T-helper 1 cell treated with Interleukin-12 subunit alpha and Interleukin-12 subunit beta and Interleukin-4 antibody, amounts not matched to agents 30 ng/mL and 1 ng/mL, for 36 hours (primary cell): ENCODE measurements around the gene MARCHF10. TPM values are rescaled to one million over a fixed set of nuclear protein-coding genes. Genes with fewer than 3 reads are reported as not detected.

Experiments
- intact Hi-C: fragments of 100-400 bp; cut with micrococcal nuclease; formaldehyde crosslinking; loops from one replicate; pipeline ENCODE4 v1.15.1; 2024
- total RNA-seq: library from RNA; stranded (reverse); gene quantifications from 2 replicates; pipeline ENCODE4 v1.2.3, GENCODE V29; 2022

Gene MARCHF10
- total RNA-seq, 1 donor from 2014 or later = not detected

DNA sequence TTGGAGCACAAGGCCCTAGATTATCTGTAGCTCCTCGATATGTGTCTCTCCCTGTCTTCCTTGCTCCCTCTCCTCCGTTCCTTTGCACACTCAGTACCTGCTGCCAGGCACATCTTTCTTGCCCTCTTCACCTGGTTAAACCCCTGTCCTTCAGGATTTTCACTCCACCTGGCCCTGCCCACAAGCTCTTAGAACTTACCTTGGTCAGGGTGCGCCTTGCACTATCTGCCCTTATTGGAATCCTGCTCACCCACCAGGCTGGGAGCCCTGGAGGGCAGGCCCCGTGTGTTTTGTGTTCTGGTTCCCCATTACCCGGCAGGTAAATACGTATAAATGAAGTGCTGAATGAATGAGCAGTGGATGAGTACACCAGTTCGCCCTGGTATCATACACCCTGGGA, 54.6 kb downstream of the MARCHF10 start:
- intact Hi-C loops = no loop called here

DNA sequence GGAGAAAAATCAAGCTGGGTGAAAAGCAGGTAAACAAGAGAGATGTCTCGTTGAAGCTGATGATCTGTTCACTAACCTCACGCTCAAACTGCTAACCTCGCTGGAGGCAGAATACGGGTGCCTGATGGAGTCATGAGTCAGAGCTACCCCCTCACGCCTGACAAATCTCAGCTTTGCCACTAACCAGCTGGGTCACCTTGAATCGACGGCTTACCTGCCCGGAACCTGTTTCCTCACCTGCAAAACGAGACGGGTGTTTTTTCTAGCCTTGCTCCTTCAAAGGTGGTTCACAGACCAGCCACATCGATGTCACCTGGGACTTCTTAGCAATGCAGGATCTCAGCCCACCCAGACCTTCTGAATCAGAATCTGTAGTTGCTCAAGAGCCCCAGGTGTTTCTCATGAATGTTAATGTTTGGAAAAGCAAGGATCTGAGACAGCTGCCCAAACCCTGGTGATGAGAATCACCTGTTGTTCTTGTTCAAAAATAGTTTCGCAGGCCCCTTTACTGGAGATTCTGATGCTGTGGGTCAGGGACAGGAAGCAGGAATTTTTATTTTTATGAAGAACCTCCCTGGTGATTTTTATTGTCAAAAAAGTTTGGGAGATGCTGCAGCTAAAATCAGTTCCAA, 56.9 kb downstream of the MARCHF10 start:
- intact Hi-C loops = no loop called here

- intact Hi-C loops = no loop called here
Observed at GRCh38 chr17:62750631-62751051, 57.5 kb downstream of the MARCHF10 start.

DNA sequence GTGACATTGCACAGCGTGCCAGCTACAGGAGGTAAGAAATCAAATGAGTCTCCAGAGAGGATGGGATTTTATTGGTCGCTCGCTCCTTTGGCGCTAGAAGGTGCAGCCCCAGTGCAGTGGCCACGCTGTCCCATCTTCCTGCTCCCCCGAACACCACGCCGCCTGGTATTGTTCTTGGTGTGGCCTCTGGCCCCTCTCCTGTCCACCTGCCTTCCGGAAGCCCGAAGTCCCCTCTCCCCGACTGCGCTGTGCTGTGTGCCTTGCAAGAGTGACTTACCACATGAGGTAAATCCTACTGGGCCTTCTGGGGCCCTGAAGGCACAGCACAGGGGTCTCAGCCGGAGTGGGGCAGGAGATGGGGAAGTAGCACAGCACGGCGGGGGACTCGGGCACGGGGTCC, 58.2 kb downstream of the MARCHF10 start:
- intact Hi-C loops = no loop called here

- intact Hi-C loops = no loop called here
Observed at GRCh38 chr17:62746941-62747340, 61.2 kb downstream of the MARCHF10 start.

DNA sequence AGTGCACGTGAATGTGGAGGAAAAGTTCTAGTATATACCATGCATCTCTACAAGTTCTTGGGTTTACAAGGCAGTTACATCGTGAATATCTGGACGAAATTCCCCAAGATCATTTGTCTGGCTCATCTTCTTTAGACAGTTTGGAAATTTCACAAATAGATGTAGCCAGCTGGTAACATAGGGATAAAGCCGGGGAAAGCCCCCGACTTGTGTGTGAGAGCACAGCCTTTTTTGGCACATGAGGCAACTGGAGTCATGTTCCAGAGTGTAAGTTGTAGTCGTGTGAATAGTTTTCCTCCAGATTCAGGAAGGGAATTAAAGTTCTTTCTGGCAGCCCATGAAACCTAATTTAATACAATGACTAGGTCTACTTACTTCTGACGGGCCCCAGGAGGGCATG, 62.3 kb downstream of the MARCHF10 start:
- intact Hi-C loops = no loop called here

DNA sequence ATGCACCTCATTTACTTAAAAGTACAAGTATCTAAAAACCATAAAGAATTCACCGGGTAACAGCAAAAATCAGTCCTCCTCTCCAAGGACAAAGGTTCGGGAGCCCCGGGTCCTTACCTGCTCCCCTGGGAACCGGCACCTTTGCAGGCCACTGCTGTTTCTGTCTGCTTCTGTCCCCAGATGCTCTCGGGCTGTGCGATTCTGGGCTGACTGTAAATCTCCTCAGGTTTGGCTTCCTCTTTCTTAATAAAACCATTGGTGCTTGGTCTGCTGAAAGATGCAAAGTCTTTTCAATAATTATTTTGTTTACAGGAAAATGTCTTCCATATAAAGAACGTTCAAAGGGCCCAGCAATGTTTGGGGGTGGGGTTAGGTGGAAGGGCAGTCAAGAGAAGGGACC, 63.9 kb downstream of the MARCHF10 start:
- intact Hi-C loops = no loop called here

DNA sequence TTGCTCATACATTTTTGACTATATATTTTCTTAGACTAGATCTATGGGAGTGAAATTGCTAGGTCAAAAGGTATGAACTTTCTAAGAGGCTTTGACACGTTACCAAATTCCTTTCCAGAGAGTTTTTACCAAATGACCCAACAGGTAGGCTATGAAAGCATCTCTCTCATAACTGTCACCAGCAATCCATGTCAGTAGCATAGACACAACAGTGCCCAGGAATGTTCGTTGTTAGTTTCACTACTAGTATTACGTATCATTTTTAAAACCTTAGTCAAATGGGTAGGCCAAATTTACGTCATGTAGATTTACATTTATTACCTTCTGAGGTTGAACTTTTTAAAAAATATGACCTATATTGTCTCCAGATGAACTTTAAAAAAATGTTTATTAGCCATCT, 66.8 kb downstream of the MARCHF10 start:
- intact Hi-C loops = no loop called here

- intact Hi-C loops = no loop called here
Observed at GRCh38 chr17:62739645-62740388, 68.3 kb downstream of the MARCHF10 start.

DNA sequence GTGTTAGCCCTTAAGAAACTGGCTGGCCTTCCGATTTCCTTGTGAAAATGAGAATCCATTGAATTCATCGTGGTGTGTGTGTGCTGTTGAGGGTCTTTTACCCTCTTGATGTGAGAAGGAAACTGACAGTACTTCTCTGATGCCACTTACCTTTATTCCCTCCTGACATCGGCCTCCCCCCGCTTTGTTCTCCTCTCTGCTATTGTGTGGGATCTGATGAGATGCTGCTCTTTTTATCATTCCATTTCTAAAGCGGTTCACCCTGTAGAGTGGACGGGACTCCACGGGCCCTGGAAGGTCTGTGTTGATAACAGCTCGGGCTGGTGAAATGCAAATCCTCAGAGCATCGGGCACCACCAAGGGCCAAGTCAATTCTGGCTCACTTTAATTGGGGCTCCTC, 69.8 kb downstream of the MARCHF10 start:
- intact Hi-C loops = no loop called here

- intact Hi-C loops = no loop called here
Observed at GRCh38 chr17:62737513-62737912, 70.6 kb downstream of the MARCHF10 start.

- intact Hi-C loops = no loop called here
Observed at GRCh38 chr17:62735044-62735651, 73.0 kb downstream of the MARCHF10 start.

- intact Hi-C loops = no loop called here
Observed at GRCh38 chr17:62732125-62732524, 76.0 kb downstream of the MARCHF10 start.

DNA sequence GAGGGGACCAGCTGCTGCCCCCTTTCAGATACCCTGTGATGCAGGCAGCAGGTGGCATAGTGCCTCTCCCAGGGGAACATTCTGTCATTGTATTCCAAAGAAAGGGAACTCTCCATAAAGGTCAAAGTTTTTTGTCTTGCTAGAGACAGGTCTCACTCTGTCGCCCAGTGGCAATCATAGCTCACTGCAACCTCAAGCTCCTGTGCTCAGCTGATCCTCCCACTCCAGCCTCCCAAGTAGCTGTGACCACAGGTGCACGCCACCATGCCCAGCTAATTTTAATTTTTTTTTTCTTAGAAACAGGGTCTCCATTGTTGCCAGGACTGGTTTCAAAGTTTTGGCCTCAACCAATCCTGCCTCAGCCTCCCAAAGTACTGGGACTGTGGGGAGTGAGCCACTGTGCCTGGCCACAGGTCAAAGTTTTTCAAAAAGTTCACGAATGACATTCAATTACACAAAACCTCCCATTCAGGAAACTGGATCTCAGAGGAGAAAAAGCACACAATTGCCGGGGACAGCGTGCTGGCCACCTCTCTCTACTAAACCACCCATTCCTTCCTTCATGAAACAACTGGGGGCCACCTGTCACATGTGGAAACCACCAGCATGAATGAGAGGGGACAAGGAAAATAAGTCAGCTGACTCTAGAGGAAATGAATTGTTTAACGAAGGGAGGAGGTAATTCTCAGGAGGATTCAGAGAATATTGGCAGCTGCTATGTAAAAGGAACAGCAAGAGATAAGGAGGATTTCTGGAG, 80.0 kb downstream of the MARCHF10 start:
- intact Hi-C loops = no loop called here

DNA sequence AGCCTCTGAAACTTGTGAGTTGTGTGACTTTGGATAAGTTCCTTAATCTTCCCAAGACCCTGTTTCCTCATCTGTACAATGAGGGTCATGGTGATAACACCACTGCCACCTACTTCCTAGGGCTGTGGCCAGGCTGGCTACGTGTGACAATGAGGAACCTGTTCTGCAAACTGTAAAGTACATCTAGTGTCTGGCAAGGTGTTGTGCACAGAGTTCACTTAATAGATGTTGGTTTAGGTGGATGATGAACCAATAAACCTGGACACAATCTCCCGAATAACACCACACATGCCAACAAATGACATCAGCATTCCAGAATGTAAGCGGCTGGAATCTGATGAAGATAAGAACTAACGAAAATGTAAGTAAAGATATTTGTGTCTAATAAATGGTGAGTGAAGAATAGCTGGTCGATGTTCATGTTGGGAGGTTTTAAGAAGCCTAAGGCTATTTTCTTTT, 82.3 kb downstream of the MARCHF10 start:
- intact Hi-C loops = loop anchor here (2.0 kb wide), 1 partner anchor 73 kb away; no protein-coding TSS in a partner anchor

GRCh38 chr17:62724398-62725146, 83.5 kb downstream of the MARCHF10 start:
- intact Hi-C loops = loop anchor here (1.0 to 2.0 kb wide), 2 partner anchors 72 to 241 kb away; no protein-coding TSS in a partner anchor

DNA sequence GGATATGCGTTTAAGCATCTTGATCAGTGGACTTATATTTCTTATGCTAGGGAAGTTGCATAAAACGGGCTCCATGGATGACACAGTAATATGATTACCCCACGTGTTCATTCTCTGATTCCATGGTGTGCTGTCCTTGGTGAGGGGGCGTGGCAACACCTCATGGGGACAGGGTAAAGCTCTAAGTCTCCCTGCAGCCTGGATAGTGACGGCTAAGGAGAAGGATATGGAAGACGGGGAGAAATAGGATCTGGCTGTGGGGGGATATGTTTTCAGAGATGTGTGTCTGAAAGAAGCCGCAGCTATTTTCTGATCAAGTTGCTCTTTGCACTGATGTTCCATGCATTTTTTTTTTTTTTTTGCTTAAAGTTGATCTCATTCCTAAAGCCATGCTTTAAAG, 84.3 kb downstream of the MARCHF10 start:
- intact Hi-C loops = loop anchor here (1.0 to 2.0 kb wide), 2 partner anchors 71 to 241 kb away; no protein-coding TSS in a partner anchor

DNA sequence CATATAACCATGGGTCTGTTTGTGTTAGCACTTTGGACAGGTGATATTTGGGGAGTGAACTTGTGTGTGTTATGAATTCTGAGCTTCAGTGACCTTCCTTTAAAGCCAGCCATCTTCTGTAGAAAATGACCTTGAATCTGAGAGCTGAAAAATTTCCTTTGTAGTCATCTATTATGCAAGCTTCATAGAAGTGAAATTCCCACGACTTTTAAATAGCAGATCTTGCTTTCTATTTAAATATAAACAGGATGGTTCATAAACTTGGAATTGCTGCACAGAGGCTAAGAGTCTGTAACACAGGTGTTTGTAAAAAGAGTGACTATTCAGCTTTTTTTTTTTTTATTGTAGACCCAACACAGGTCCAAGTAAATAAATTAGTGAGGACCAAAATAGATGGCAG, 85.5 kb downstream of the MARCHF10 start:
- intact Hi-C loops = no loop called here

- intact Hi-C loops = no loop called here
Observed at GRCh38 chr17:62720126-62720850, 87.8 kb downstream of the MARCHF10 start.

DNA sequence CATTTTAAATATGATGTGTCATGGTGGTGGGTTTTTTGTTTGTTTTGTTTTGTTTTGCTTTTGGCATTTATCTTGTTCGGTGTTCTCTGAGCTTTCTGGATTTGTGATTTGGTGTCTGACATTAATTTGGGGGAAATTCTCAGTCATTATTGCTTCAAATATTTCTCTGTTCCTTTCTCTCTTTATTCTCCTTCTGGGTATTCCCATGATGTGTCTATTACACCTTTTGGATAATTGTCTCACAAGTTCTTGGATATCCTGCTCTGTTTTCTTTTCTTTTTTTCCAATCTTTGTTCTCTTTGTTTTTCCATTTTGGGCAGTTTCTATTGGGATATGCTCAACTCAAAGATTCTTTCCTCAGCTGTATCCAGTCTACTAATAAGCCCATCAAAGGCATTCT, 88.5 kb downstream of the MARCHF10 start:
- intact Hi-C loops = no loop called here
